Measurements from ENCODE around the gene BRINP1.

- TF ChIP-seq CTCF (conservative IDR thresholded peaks at IDR 0.05; ENCODE audit: low read length) = no peak
- TF ChIP-seq EZH2phosphoT487 (IDR thresholded peaks at IDR 0.05; ENCODE audit: borderline replicate concordance) = no peak
These were observed 25.9 kb downstream of the BRINP1 start for GRCh38 chr9:119343059-119343990.
